Measurements from ENCODE around the gene NCKAP5.

NCKAP5 gene

DNA sequence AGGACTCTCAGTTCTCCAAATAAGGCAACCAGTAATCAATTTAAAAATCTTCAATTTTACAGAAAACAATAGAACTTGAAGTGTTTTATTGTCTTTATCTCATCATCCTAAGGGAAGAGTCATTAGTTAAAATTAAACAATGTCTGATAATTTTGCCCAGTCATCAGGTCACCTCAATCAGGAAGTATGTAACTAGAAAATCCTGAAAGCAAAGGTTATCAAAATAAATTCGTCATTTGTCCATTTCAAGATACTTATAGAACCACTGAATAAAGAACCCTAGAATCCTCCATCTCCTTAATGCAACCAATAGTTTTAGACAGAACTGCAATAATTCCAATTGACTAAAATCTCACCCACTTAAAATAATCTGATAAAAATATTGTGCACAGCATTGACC is 115.2 kb downstream of the NCKAP5 start:
- FAIRE-seq, result no peak

DNA sequence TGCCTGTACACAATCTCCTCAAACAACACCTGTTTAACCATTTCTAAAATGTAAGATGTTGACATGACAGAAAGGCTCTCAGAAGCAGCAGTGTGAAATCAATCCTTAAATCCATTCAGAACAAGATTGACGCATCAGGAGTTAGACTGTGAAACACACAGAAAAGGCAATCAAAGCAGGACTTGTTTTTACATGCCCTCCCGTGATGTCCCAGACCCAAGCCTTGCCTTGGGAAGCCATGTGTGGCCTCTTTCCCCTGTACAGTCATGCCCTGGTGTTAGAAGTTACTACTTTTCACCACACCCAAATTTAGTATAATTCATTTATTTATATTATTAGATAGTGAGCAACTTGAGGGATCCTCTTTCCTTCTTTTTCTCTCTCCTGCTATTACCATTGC is 115.7 kb downstream of the NCKAP5 start:
- no peak for FAIRE-seq

DNA sequence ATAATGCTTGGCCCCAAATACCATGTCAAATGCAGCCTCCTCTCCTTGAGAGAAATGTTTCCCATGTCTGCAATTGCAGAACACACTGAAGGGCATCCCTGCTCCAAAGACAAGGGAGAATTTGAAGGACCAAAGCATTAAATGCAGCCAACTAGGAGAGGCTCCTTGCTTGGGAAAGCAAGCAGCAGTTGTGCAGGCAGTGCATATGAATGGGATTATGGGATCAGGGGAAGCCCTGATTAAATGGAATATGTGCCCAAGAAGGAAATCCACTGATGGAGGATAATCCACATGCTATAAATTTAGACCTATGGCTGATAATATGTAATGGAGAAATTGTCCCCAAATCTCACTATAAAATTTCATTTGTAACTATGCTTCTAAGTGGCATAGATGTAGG is 116.1 kb downstream of the NCKAP5 start:
- FAIRE-seq, result no peak

DNA sequence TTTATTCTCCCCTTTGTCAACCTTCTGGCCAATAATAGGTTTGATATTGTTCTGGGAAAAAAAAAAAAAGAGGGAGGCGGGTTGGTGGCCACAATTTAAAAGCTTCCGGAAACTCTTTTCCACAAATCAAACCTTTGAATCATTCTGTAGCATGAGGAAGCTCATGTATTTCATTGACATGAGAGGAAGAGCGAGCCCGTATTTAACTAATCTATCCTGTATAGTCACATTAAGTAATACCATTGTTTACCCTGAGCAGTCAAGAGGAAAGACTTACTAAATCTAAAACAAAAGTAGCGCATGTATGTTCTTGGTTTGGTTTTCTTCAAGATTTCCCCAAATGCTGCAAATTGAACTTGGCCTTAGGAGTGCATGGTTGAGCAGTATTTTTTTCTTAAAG is 120.1 kb downstream of the NCKAP5 start:
- FAIRE-seq, result no peak

DNA sequence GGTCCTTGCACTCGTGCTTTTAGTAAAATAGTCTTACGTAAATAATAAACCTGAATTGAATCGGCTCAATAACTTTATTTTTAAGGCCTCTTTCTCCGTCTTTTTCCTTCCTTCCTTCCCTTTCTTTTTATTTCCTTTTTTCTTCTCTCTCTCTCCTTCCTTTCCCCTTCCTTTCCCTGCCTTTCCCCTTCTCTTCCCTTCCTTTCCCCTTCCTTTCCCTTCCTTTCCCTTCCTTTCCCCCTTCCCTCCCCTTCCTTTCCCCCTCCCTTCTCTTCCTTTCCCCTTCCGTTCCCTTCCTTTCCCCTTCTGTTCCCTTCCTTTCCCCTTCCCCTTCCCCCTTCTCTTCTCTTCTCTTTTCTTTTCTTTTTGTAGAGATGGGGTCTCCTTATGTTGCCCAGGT is 121.0 kb downstream of the NCKAP5 start:
- no peak for FAIRE-seq

DNA sequence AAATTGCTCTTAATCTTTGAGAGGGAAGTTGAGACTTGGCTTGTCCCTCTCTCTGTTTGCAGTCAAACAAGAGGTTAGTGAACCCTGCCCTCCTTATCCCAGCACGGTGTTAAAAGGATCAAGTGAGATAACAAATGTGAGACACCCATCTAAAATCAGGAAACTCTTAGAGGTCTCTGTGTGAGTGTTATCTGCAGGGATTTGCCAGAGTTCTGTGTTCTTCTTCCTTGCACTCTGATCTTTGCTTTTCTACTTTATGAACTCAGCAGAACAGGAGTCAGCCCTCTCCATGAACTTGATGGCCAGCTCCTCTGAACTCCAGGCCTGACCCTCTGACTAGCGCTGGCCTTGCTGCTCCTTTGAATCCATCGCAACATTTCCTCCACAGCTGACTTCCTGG is 123.8 kb downstream of the NCKAP5 start:
- no peak for FAIRE-seq

DNA sequence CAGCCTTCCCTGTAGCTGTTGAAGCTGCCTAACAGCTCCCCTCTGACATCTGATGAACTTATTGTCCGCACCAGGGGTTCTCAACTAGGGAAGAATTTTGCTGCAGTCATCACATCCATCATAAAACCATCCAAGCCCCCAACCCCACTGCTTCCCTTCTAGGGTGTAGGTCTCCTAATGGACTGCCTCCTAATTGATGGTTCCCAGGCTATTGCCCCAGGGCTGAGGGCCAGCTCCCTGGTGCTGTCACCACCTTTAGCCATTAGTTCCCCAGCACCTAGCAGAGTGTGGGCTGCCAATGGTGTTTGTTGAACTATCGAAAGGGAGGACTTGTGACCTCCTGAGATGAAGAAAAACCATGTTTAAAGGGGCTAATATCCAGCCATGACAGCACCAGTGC is 125.9 kb downstream of the NCKAP5 start:
- FAIRE-seq, result no peak

DNA sequence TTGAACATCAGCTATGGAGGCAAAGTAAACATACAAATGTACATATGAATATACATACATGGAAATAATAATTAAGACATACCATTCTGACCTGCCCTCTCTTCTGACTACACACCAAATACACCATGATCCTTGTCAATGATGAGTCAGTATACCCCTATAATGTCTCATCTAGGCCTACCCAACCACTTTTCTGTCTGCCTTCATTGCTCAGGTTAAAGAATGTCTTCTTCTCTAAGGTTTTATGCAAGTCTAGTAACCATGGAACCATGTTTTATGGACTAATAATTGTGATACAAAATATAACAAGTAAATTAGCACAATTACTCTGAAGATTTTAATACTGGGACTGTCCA is 128.7 kb downstream of the NCKAP5 start:
- FAIRE-seq, result no peak

DNA sequence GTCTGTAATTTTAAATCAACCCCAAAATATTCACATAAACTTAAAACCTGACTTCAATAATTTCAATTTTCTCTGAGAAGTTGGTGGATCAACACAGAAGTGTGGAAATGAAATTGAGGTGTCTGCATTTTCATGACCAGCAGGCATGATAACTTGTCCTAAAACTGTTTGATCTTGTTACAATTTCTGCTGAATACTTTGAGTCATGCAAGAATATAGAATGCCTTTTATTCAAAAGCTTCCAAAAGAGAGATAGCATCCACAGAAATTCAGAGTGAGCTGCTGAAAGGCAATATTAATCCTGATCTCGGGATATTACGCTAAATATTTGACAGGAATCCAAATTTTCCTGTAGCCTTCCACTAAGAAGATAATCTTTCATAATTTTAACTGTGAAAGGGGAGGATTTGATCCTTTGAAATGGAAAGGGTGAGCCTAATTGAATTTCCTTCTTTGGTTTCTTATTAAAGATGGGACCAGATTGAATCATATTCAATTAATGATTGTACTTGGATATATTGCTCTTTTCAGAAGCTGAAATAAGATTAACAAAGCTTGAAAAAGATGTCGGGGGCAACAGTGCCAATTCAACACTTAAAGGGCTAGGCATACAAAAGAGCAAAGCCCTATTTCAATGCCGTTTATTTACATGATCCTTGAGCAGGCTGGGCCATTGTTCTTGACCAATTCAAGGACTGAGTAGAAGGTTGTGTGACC is 129.3 kb downstream of the NCKAP5 start:
- FAIRE-seq, result no peak

DNA sequence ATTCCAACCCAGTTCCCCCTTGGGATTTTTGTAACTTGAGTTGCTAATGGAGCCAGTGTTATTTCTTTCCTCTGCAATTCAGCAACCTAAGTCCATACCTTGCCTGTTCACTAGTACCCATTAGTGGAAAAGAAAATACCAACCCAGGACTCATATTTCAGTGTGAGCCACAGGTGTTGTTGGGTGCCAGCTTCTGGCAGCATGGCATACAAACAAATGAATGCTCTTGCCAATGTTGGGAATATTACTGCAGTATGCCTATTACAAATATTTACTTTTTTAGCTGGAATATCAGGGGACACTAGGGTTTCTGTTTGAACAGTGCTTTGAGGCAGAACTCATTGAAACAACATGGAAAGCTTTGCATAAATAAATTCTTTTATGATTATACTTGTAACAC is 130.2 kb downstream of the NCKAP5 start:
- FAIRE-seq, result no peak

DNA sequence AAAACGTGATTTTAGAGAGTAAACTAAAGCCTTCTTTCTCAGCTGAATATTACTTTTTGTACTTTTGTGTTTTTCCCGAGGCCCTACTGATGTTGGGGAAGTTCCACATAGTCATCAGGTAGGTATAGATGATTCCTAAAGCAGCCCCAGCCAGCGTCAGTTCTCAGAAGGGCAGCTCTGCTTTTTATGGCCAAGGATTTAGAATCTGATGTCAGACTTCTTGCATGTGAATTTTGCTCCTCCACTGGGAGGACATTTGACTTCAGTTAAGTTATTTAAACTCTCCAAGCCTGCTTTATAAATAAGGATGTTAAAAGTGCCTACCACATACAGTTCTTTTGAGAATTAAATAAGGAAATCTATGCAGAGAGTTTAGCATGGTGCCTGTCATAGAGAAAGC is 130.8 kb downstream of the NCKAP5 start:
- FAIRE-seq, result no peak

DNA sequence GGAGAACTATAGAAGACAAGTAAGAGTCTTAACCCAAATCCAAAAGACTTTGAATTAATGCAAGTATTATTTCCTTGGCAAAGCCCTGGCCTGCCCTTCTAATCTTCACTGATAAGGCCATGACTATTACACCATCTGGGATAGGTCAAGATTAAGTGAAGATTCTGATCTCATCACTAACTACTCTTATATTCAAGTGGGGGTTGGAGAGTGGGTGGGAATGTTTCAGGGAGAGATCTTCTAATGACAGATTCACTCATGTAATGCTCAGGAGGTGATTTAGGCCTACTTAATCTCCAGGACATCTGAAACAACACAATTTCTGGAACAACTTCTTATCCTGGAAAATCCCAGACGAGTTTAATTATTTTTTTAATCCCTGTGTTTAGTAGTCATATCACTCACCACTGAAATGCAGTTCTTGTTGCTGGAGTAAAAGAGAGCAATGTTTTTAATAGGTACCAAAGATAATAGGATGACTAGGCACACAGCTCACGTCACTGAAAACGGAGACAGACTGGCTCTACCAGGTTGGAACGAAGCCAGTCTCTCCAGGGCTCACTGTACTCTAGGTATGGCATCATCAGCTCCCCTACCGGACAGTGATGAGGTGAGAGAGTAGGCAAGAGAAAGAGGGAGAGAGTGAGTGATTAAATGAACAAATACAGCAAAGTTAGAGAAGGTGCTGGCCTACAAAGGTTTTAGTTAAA is 133.1 kb downstream of the NCKAP5 start:
- no peak for FAIRE-seq

DNA sequence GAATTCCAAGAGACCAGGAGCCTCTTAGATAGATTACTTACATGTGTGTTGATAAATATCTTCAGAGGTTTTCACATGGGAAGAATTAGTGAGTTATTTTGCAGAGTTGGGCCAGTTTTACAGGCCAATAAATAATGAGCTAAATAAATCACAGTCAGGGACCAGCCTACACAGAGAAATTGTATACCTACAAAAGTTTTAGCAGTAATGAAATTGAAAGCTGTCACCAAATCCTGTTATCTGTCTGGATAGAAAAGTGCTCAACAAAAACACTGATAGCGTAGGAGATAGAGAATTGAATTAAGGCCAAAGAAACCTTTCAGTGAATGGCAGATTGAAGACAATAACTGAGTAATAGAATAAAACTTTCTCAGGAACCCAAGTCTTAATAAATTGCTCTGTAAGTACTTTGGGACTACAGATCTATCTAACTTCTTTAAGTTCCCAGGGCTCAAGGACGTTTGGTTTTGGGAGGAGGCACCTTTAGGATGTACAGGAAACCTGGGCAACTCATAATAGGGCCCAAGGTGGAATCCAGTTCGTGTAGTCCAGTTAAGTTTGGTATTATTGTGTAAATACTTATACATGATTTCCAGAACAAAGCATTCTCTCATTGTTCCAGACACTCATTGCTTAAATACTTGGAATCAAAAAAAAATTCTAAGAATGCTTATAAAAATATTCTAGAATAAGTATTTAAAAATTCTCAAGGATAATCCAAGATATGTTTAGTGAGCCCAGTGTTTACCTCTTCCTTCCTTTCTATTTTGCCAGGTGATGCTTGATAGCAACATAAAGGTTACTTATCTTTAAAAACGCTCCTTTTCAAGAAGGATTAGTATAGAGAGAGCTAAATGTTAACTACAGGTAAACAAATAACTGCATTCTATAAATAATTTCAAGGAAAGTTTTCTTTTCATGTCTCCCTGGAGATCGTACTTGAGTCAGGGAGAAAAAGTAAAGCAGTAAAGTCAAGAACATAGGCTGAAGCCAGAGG is 134.5 kb downstream of the NCKAP5 start:
- no peak for FAIRE-seq

DNA sequence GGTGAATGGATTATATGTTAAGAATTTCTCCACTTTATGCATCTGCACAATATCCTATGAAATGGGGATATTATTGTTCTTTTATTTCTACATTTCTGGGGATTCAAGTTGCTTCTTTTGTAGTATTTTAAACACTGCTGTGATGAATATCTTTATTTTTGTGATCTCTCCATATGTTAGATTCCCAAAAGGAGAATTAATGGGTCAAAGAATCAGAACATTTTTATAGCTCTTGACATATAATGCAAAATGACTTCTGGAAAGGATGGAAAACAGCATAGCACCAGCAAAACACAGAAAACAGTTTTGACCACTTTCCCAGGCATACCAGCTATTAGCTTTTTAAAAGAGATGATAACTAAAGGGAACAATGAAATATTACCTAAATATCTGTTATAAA is 135.5 kb downstream of the NCKAP5 start:
- FAIRE-seq, result no peak

DNA sequence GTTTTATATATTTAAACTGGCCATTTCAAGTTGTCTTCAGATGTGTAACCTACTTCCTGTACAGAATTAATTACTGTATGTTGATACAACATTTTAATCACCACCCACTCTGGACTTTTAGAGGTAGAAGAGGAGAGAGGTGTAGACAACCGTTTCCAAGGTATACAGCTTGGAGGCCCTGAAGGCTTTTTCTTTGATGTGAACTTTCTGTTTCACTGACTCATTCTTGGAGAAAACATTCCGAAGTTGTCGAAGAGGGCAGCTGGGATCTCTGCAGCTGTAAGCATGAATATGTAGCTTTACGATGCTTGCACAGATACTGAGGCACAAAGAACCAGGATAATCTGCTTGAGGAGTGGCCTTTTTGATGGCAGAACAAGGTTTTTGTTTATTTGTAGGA is 137.0 kb downstream of the NCKAP5 start:
- no peak for FAIRE-seq

DNA sequence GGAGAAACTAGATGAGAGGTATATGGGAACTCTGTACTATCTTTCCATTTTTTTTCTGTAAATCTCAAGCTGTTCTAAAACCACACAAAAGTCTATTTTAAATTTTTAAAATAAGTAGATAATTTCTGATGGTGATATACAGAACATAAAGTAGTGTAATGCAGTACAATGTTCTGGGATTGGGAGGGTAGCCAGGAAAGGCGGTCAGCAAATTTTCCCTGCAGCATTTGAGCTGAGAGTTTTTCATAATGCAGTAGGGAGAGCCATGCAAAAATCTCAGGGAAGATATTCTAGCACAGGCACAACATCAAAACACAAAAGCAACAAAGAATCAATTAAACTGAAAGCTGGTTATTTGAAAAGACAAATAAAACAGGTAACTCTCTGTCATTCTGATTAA is 141.5 kb downstream of the NCKAP5 start:
- FAIRE-seq, result no peak

DNA sequence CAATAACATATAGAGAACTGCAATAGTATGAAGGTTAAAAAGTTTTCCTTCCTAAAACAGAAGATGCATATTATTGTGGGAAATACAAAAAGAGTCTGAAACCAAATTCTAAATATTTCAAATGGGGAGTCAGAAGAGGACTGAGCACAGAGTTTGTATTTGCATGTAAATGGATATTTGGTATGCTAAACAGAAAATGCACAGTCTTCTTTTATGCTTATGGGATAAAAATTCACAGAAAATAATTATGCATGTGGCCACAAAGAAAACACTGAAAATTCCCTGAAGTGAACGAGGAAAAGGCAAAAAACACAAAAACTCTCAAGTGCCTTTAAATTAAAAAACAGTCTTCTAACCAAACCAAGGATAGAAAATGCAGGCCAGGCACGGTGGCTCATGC is 142.7 kb downstream of the NCKAP5 start:
- FAIRE-seq, result no peak

DNA sequence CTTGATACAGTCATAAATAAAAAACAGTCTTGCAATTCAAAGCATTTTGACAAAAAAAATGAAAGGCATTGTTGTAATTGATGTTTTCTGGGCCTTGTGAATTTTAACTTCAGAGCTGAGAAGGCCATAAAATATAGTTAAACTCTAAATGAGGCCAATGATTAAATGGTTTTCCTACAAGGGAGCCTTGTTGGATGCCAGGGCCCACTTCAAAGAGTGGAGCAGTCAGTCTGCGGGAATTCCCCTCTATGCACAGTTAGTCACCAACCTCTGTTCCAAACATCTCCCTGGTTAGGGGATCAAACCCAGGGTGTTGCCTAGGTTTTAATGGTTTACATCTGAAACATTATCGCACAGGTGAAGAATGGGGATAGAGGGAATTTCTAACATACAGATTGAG is 143.4 kb downstream of the NCKAP5 start:
- FAIRE-seq, result no peak

DNA sequence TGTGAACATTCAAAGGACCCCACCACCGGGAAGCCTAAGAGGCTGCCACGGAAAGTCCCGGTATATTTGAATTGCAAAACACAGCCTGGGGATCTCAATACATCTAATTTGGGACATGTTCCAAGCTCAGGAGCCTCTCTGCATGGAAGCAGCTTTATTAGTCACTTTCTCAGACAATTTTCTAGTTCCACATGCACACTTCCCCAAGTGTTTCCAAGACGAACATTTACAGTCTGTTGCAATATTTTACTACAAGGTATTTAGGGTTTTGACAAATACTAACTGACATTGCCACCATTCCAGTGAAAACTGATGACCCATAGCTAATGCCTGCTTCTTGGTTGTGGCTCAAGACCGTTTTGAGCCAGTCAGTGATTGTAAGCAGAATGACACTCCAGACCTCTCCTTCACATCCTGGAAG is 145.3 kb downstream of the NCKAP5 start:
- no peak for FAIRE-seq

DNA sequence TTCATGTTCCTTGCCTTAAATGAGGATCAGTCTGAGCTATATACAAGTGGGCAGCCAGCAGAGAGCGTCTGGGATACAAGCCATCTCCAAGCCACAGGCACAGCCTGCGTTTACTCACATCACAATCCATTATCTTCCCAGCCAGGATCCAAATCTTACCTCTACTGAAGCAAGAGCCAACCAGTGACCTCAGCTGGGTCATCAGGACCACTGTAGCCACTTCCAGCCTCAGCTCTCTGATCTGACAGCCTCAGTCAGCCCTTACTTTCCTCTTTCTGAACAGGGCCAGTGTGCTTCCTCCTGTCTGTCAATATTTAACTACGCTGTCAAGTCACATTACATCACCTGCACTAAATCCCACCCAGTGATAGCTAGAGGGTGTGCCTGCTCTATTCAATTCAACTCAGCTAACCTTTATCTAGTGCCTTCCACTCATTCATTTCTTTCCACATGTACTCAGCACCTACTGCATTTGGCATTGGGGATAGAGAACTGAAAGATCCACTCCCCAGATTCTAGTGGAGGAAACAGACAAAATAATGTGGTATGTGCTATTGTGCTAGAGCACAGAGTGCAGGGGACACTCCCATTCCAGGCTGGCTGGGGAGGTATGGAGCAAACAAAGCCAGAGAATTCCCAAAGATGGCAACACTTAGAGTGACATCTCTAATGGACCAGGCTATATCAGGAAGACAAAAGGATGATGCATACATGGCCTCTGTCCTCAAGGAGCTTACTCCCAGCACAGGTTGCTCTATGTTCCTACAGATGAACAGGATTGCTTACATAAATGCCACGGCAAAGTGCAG is 146.5 kb downstream of the NCKAP5 start:
- no peak for FAIRE-seq

DNA sequence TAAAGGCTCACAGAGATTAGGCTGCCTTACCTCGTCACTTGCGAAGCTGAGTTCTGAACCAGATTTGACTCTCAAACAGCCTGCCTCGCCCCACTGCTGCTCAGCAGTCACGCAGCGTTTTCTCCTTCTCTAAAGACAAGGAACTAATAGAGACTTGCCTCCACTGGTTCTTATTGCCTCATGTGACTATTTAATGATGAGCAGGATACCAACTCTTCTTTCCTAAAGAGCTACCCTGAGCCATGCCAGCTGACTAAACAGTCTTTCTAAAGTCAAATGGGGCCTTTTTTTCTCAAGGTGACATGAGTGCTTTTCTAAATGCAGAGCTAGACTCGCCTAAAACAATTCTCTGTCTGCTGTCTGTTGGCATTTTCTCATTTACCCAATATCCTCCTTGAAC is 147.5 kb downstream of the NCKAP5 start:
- no peak for FAIRE-seq

DNA sequence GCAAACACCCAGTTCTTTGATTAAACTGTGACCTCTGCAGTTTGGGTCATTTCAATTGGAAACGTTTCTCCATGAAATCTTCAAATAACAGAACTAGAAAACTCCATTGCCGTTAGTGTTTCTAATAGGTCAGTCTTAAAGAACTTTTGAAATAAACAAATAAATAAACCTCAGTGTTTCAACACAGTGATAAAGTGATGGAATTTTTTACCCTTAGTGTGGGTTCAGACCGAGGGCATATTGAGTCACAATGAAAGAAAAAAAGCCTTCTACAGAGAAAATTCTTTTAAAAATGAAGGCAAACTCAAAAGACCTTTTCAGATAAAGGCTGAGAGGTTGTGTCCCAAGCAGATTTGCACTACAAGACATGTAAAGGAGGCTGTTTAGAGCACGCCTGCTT is 149.6 kb downstream of the NCKAP5 start:
- FAIRE-seq, result no peak

DNA sequence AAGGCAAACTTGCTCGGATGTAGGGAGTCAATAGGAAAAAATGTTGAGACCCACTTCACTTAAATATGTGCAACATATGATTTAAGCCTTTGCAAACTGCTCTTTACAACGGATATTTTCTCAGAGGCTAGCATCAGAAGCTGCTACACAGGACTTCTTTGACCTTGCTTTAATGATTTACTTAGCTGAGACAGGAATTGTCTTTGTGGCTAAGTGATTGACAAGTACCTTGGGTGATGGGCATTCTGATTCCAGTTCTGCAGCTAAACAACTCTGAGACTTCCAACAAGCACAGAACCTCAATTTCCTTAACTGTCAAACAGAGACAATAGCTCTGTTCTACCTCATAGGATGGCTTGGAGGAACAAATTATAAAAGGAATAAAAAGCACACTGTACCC is 150.2 kb downstream of the NCKAP5 start:
- FAIRE-seq, result no peak
